Right atrium auricular region (tissue), 2 donors: ENCODE data around the gene NDFIP1. TPM values are rescaled to one million over a fixed set of nuclear protein-coding genes. Genes with fewer than 3 reads are reported as not detected.
A peak's percentile ranks its signal among the peaks of the same experiment; 100 is the strongest.

Source experiments
- DNase-seq: peaks from one replicate; pipeline ENCODE4 v3.0.0-alpha.2; 2019; ENCODE audit warnings: low spot score
- H3K27ac ChIP-seq, 2 donors: fragments of 200-600 bp; sonication (generic); 1 replicate in 1 of 2; 2 replicates in 1 of 2; pipeline ENCODE4 v1.5.1; 2016 to 2019
- H3K27me3 ChIP-seq, 2 donors: fragments of 200-600 bp; sonication (generic); one replicate each; pipeline versions ENCODE4 v1.5.1 to v1.6.0; 2017 to 2019
- H3K36me3 ChIP-seq: fragments of 200-600 bp; sonication (generic); one replicate; pipeline ENCODE4 v1.5.1; 2016
- H3K4me1 ChIP-seq, 2 donors: fragments of 200-600 bp; sonication (generic); one replicate each; pipeline versions ENCODE4 v1.5.1 to v1.6.0; 2017 to 2019
- H3K4me3 ChIP-seq, 2 donors: fragments of 200-600 bp; sonication (generic); 1 replicate in 1 of 2; 2 replicates in 1 of 2; pipeline ENCODE4 v1.5.1; 2017 to 2019; ENCODE audit warnings: mild to moderate bottlenecking in 1 of 2, moderate library complexity in 1 of 2
- H3K9me3 ChIP-seq, 2 donors: fragments of 200-600 bp; sonication (generic); one replicate each; pipeline ENCODE4 v1.5.1; 2019
- CTCF ChIP-seq, 2 donors: fragments of 200-600 bp; sonication (generic); IDR thresholded peaks; one replicate each; pipeline ENCODE4 v1.5.1; 2019; ENCODE audit warnings: antibody characterized with exemption in 2 of 2
- total RNA-seq, 2 donors: library from RNA; depleted of rRNA; stranded (reverse); fragments of >200 nt; gene quantifications; one replicate each; pipeline ENCODE4 v1.1.0, GENCODE V29; 2016

Gene NDFIP1
- total RNA-seq, 2 donors from 2014 or later, result 69.3 to 75.0 TPM

- Histone ChIP-seq H3K4me3 (no peak overlapping the region), H3K27me3 (no peaks in the 10 kb centered on the region), H3K27ac (peak overlapping the region; percentile 66 to 76), H3K36me3 (no peaks in the 10 kb centered on the region), H3K4me1 (peaks cover 0 to 13% of the 10 kb centered on the region in 2 donors), H3K9me3 (no peaks in the 10 kb centered on the region)
- no peak for DNase-seq
- TF ChIP-seq CTCF (IDR thresholded peaks at IDR 0.05), result no peak
Measured at GRCh38 chr5:142095651-142096330, 12.8 kb upstream of the NDFIP1 start.

- H3K4me3 ChIP-seq, result no peak overlapping the region
- H3K27ac ChIP-seq, result peak overlapping the region; percentile 66 to 76
- peaks cover 0 to 13% of the 10 kb centered on the region in 2 donors for H3K4me1 ChIP-seq
- H3K36me3 ChIP-seq, result no peaks in the 10 kb centered on the region
- no peak for TF ChIP-seq CTCF (IDR thresholded peaks at IDR 0.05)
- no peaks in the 10 kb centered on the region for H3K9me3 ChIP-seq
- no peaks in the 10 kb centered on the region for H3K27me3 ChIP-seq
- DNase-seq, result no peak
Measured at GRCh38 chr5:142096382-142096781, 12.2 kb upstream of the NDFIP1 start.

- no peak for DNase-seq
- Histone ChIP-seq H3K27me3 (no peaks in the 10 kb centered on the region), H3K9me3 (no peaks in the 10 kb centered on the region), H3K4me1 (peaks cover 0 to 13% of the 10 kb centered on the region in 2 donors), H3K4me3 (no peak overlapping the region), H3K36me3 (no peaks in the 10 kb centered on the region), H3K27ac (no peak overlapping the region)
- no peak for TF ChIP-seq CTCF (IDR thresholded peaks at IDR 0.05)
Measured at GRCh38 chr5:142097681-142098080, 10.9 kb upstream of the NDFIP1 start.

GRCh38 chr5:142098275-142098674 is 10.3 kb upstream of the NDFIP1 start:
- Histone ChIP-seq H3K4me1 (peaks cover 0 to 13% of the 10 kb centered on the region in 2 donors), H3K9me3 (no peaks in the 10 kb centered on the region), H3K27me3 (no peaks in the 10 kb centered on the region), H3K27ac (no peak overlapping the region), H3K4me3 (no peak overlapping the region), H3K36me3 (no peaks in the 10 kb centered on the region)
- no peak for DNase-seq
- TF ChIP-seq CTCF (IDR thresholded peaks at IDR 0.05), result no peak

- no peaks in the 10 kb centered on the region for H3K36me3 ChIP-seq
- H3K4me1 ChIP-seq, result peaks cover 0 to 13% of the 10 kb centered on the region in 2 donors
- no peaks in the 10 kb centered on the region for H3K27me3 ChIP-seq
- H3K27ac ChIP-seq, result no peak overlapping the region
- TF ChIP-seq CTCF (IDR thresholded peaks at IDR 0.05), result no peak
- no peaks in the 10 kb centered on the region for H3K9me3 ChIP-seq
- DNase-seq, result no peak
- no peak overlapping the region for H3K4me3 ChIP-seq
Measured at GRCh38 chr5:142098931-142099330, 9.6 kb upstream of the NDFIP1 start.

- no peak for DNase-seq
Measured at GRCh38 chr5:142100307-142100706, 8.3 kb upstream of the NDFIP1 start.

More at GRCh38 chr5:142100307-142100706, 8.3 kb upstream of the NDFIP1 start:
- Histone ChIP-seq H3K4me3 (no peak overlapping the region), H3K27me3 (no peaks in the 10 kb centered on the region), H3K36me3 (no peaks in the 10 kb centered on the region), H3K27ac (no peak overlapping the region), H3K4me1 (peaks cover 0 to 7% of the 10 kb centered on the region in 2 donors), H3K9me3 (no peaks in the 10 kb centered on the region)
- TF ChIP-seq CTCF (IDR thresholded peaks at IDR 0.05), result no peak
